ENCODE results near the gene ALX4. TPM values are rescaled to one million over a fixed set of nuclear protein-coding genes. Genes with fewer than 3 reads are reported as not detected.

Gene ALX4
- polyA plus RNA-seq, 2 of the 4 experiments (the other 2 are of a cell fraction), result 1.00 to 5.6 TPM

GRCh38 chr11:44244639-44245310 is 65.2 kb downstream of the ALX4 start:
- ChIA-PET CTCF (interaction anchor here (1.5 to 1.7 kb wide), 2 partner anchors 8 to 9 kb away, joined by 3 to 6 read pairs; no protein-coding TSS in a partner anchor), POLR2A (no interaction called here)
- TF ChIP-seq POLR2A (IDR thresholded peaks at IDR 0.05; ENCODE audit: low read length), result no peak
- H3K4me3 ChIP-seq, result no peak overlapping the region
- peak overlapping the region; percentile 73 for H3K4me2 ChIP-seq
- DNase-seq (ENCODE audit: low read depth in 1 of 2, low spot score in 1 of 2), result no peak
- H3K9me3 ChIP-seq, result no peaks in the 10 kb centered on the region
- WGBS (ENCODE audit: missing lambda C conversion rate), result 78% methylated on average over 8 of the region's 8 CpGs
- peak overlapping the region; percentile 69 to 82; a peak in 5 of 6 replicates for H3K27ac ChIP-seq
- peaks cover 45% of the 10 kb centered on the region for H3K4me1 ChIP-seq
- ATAC-seq, result no peak
- no peak for FAIRE-seq

- FAIRE-seq, result peak; percentile 65
- peak overlapping the region; percentile 69 to 82 for H3K27ac ChIP-seq
- TF ChIP-seq HDAC2 (IDR thresholded peaks at IDR 0.05) (no peak), HOXB13 (CRISPR knock-in tag; IDR thresholded peaks at IDR 0.05; ENCODE audit: low read depth) (no peak), HES2 (IDR thresholded peaks at IDR 0.05) (no peak), ZNF302 (CRISPR knock-in tag; IDR thresholded peaks at IDR 0.05) (no peak), JUN (IDR thresholded peaks at IDR 0.05) (0 out of 5 replicates have a peak, but pooled peaks of 1 of the 2 experiments have one; percentile 20), MAX (IDR thresholded peaks at IDR 0.05) (0 out of 2 replicates have a peak, but pooled peaks have one; percentile 32), FOXS1 (CRISPR knock-in tag; IDR thresholded peaks at IDR 0.05) (no peak), HEYL (CRISPR knock-in tag; IDR thresholded peaks at IDR 0.05) (no peak), CEBPB (IDR thresholded peaks at IDR 0.05) (no peak), GATA3 (IDR thresholded peaks at IDR 0.05; ENCODE audit: borderline replicate concordance) (peak; percentile 40; the same call in 1 of the 2 replicates), RAD21 (conservative IDR thresholded peaks at IDR 0.05 in 1 of 2, IDR thresholded peaks at IDR 0.05 in 1 of 2) (no peak), SMC3 (IDR thresholded peaks at IDR 0.05) (no peak)
- peak; percentile 28 to 53 for DNase-seq (ENCODE audit: low read depth in 1 of 2, low spot score in 1 of 2)
- CTCF ChIA-PET, result interaction anchor here (0.7 to 1.7 kb wide), 4 partner anchors 8 to 112 kb away, joined by 3 to 6 read pairs (median 4); no protein-coding TSS in a partner anchor
- POLR2A ChIA-PET, result interaction anchor here (0.7 to 0.9 kb wide), 2 partner anchors 14 to 63 kb away, joined by 4 read pairs; no protein-coding TSS in a partner anchor
- no peaks in the 10 kb centered on the region for H3K9me3 ChIP-seq
- 31% methylated on average over 6 of the region's 6 CpGs for WGBS (ENCODE audit: missing lambda C conversion rate)
- no peak overlapping the region for H3K4me3 ChIP-seq
- peak overlapping the region; percentile 73 for H3K4me2 ChIP-seq
- H3K4me1 ChIP-seq, result peaks cover 45% of the 10 kb centered on the region
- peak; percentile 63 to 91; a peak in 4 of 6 replicates for ATAC-seq
These were observed 66.2 kb downstream of the ALX4 start for GRCh38 chr11:44243595-44244343.

- POLR2A ChIA-PET, result interaction anchor here (0.9 kb wide), 1 partner anchor 15 kb away, joined by 4 read pairs; no protein-coding TSS in a partner anchor
These were observed 66.9 kb downstream of the ALX4 start for GRCh38 chr11:44243086-44243485.

GRCh38 chr11:44241851-44242250 is 68.1 kb downstream of the ALX4 start:
- H3K9me3 ChIP-seq, result no peaks in the 10 kb centered on the region
- peak overlapping the region in 1 of 2 experiments; percentile 82; a peak in 3 of 6 replicates for H3K27ac ChIP-seq
- 89% methylated on average over 6 of the region's 6 CpGs for WGBS (ENCODE audit: missing lambda C conversion rate)
- FAIRE-seq (no peak), ATAC-seq (no peak), DNase-seq (ENCODE audit: low read depth in 1 of 2, low spot score in 1 of 2) (no peak)
- H3K4me2 ChIP-seq, result no peak overlapping the region
- CTCF ChIA-PET, result interaction anchor here (1.2 to 2.1 kb wide), 5 partner anchors 19 to 217 kb away, joined by 3 to 6 read pairs (median 3); no protein-coding TSS in a partner anchor
- POLR2A ChIA-PET, result no interaction called here
- TF ChIP-seq ESRRA (IDR thresholded peaks at IDR 0.05; ENCODE audit: borderline replicate concordance, low read length) (no peak), TFCP2L1 (CRISPR knock-in tag; IDR thresholded peaks at IDR 0.05) (no peak), EHF (CRISPR knock-in tag; IDR thresholded peaks at IDR 0.05) (no peak), FOSB (CRISPR knock-in tag; IDR thresholded peaks at IDR 0.05) (no peak), CEBPB (IDR thresholded peaks at IDR 0.05) (no peak), CBX2 (IDR thresholded peaks at IDR 0.05; ENCODE audit: borderline replicate concordance, low read depth) (no peak), MAFK (IDR thresholded peaks at IDR 0.05; ENCODE audit: partially characterized antibody) (no peak), ELK1 (IDR thresholded peaks at IDR 0.05; ENCODE audit: low read depth, low read length) (no peak), ZC3H11A (IDR thresholded peaks at IDR 0.05) (no peak)
- peaks cover 43% of the 10 kb centered on the region for H3K4me1 ChIP-seq
- H3K4me3 ChIP-seq, result no peak overlapping the region

More at GRCh38 chr11:44243086-44243485, 66.9 kb downstream of the ALX4 start:
- FAIRE-seq (no peak), DNase-seq (ENCODE audit: low read depth in 1 of 2, low spot score in 1 of 2) (no peak), ATAC-seq (peak in 1 of 2 experiments; percentile 43; a peak in 3 of 6 replicates)
- H3K4me2 ChIP-seq, result peak overlapping the region; percentile 73
- TF ChIP-seq CBX2 (IDR thresholded peaks at IDR 0.05; ENCODE audit: borderline replicate concordance, low read depth) (no peak), FOSB (CRISPR knock-in tag; IDR thresholded peaks at IDR 0.05) (no peak), HEYL (CRISPR knock-in tag; IDR thresholded peaks at IDR 0.05) (no peak)
- no peak overlapping the region for H3K4me3 ChIP-seq
- H3K4me1 ChIP-seq, result peaks cover 45% of the 10 kb centered on the region
- 63% methylated on average over 5 of the region's 5 CpGs for WGBS (ENCODE audit: missing lambda C conversion rate)
- peak overlapping the region; percentile 45 to 82; a peak in 5 of 6 replicates for H3K27ac ChIP-seq
- CTCF ChIA-PET, result interaction anchor here (1.2 to 1.6 kb wide), 3 partner anchors 43 to 216 kb away, joined by 3 to 4 read pairs (median 3); no protein-coding TSS in a partner anchor
- no peaks in the 10 kb centered on the region for H3K9me3 ChIP-seq

Data from A549 (cell line).